Muscle layer of duodenum (tissue), 2 donors: ENCODE measurements around the gene MATR3.
"Not testable (repeated sequence)": the region's sequence is repeated elsewhere in the genome, so short reads cannot be mapped to it uniquely, and the experiment has no call there.

Source experiments
- H3K27ac ChIP-seq: one replicate; pipeline ENCODE4 v1.7.0; 2013; ENCODE audit warnings: mild to moderate bottlenecking, low read length
- H3K27me3 ChIP-seq: one replicate; pipeline ENCODE4 v1.7.0; 2013; ENCODE audit warnings: low read depth, mild to moderate bottlenecking, control low read depth, low read length
- H3K36me3 ChIP-seq, 2 donors: one replicate each; pipeline ENCODE4 v1.7.0; 2013; ENCODE audit warnings: low read length in 2 of 2, control low read depth in 1 of 2, mild to moderate bottlenecking in 1 of 2; ENCODE audit not compliant: insufficient read depth in 2 of 2, control insufficient read depth in 1 of 2
- H3K4me1 ChIP-seq, 2 donors: one replicate each; pipeline ENCODE4 v1.7.0; 2013; ENCODE audit warnings: low read length in 2 of 2, mild to moderate bottlenecking in 2 of 2, control low read depth in 1 of 2, moderate library complexity in 1 of 2; ENCODE audit not compliant: insufficient read depth in 2 of 2, control insufficient read depth in 1 of 2
- H3K4me3 ChIP-seq, 2 donors: one replicate each; pipeline ENCODE4 v1.7.0; 2013; ENCODE audit warnings: low read length in 2 of 2, low read depth in 1 of 2, mild to moderate bottlenecking in 1 of 2
- H3K9me3 ChIP-seq, 2 donors: one replicate each; pipeline ENCODE4 v1.7.0; 2013; ENCODE audit warnings: low read length in 2 of 2, control low read depth in 1 of 2, mild to moderate bottlenecking in 1 of 2; ENCODE audit not compliant: control insufficient read depth in 1 of 2
- donor health status: healthy.

Gene MATR3

GRCh38 chr5:139335811-139336210 is 42.3 kb downstream of the MATR3 start:
- Histone ChIP-seq H3K27me3 (no peaks in the 10 kb centered on the region), H3K9me3 (no peaks in the 10 kb centered on the region), H3K4me1 (peaks cover 0 to 3% of the 10 kb centered on the region in 2 donors), H3K36me3 (peaks cover 14 to 18% of the 10 kb centered on the region in 2 donors), H3K4me3 (no peak overlapping the region), H3K27ac (no peak overlapping the region)

GRCh38 chr5:139340051-139340450 is 46.5 kb downstream of the MATR3 start:
- no peak overlapping the region for H3K4me3 ChIP-seq
- H3K27ac ChIP-seq, result no peak overlapping the region
- no peaks in the 10 kb centered on the region for H3K27me3 ChIP-seq
- peaks cover 0 to 10% of the 10 kb centered on the region in 2 donors for H3K36me3 ChIP-seq
- H3K4me1 ChIP-seq, result peaks cover 8 to 28% of the 10 kb centered on the region in 2 donors
- H3K9me3 ChIP-seq, result no peaks in the 10 kb centered on the region

- Histone ChIP-seq H3K36me3 (peaks cover 0 to 10% of the 10 kb centered on the region in 2 donors), H3K9me3 (no peaks in the 10 kb centered on the region), H3K4me1 (peaks cover 8 to 28% of the 10 kb centered on the region in 2 donors), H3K4me3 (peak overlapping the region; percentile 91), H3K27me3 (no peaks in the 10 kb centered on the region), H3K27ac (no peak overlapping the region)
Measured at GRCh38 chr5:139341187-139341688, 47.7 kb downstream of the MATR3 start.

- Histone ChIP-seq H3K9me3 (no peaks in the 10 kb centered on the region), H3K4me1 (peaks cover 8 to 32% of the 10 kb centered on the region in 2 donors), H3K36me3 (peaks cover 0 to 10% of the 10 kb centered on the region in 2 donors), H3K27me3 (no peaks in the 10 kb centered on the region), H3K4me3 (peak within 1 kb of the TSS; percentile 91), H3K27ac (peak within 1 kb of the TSS; percentile 97)
Measured at GRCh38 chr5:139341689-139342422, 48.3 kb downstream of the MATR3 start, which contains the start of gene PAIP2. Gene PAIP2 (plus strand): TSS chr5:139341854. CDS start chr5:139363785, 21,931 bp downstream.

- H3K27me3 ChIP-seq, result no peaks in the 10 kb centered on the region
- H3K36me3 ChIP-seq, result peaks cover 0 to 10% of the 10 kb centered on the region in 2 donors
- H3K4me3 ChIP-seq, result peak overlapping the region; percentile 91
- H3K27ac ChIP-seq, result peak overlapping the region; percentile 97
- peaks cover 8 to 36% of the 10 kb centered on the region in 2 donors for H3K4me1 ChIP-seq
- H3K9me3 ChIP-seq, result no peaks in the 10 kb centered on the region
Measured at GRCh38 chr5:139342423-139342723, 48.8 kb downstream of the MATR3 start.

- H3K4me1 ChIP-seq, result peaks cover 8 to 36% of the 10 kb centered on the region in 2 donors
- peak overlapping the region; percentile 91 for H3K4me3 ChIP-seq
- H3K27me3 ChIP-seq, result no peaks in the 10 kb centered on the region
- H3K36me3 ChIP-seq, result peaks cover 0 to 10% of the 10 kb centered on the region in 2 donors
- H3K9me3 ChIP-seq, result no peaks in the 10 kb centered on the region
- no peak overlapping the region for H3K27ac ChIP-seq
Measured at GRCh38 chr5:139343476-139343875, 49.9 kb downstream of the MATR3 start.

- Histone ChIP-seq H3K36me3 (peaks cover 0 to 10% of the 10 kb centered on the region in 2 donors), H3K4me3 (no peak overlapping the region), H3K9me3 (no peaks in the 10 kb centered on the region), H3K27me3 (no peaks in the 10 kb centered on the region), H3K27ac (no peak overlapping the region), H3K4me1 (peaks cover 8 to 36% of the 10 kb centered on the region in 2 donors)
Measured at GRCh38 chr5:139344177-139344576, 50.6 kb downstream of the MATR3 start.

GRCh38 chr5:139345442-139345841 is 51.9 kb downstream of the MATR3 start:
- H3K9me3 ChIP-seq, H3K4me3 ChIP-seq, H3K27me3 ChIP-seq, H3K27ac ChIP-seq: not testable (repeated sequence)
- peaks cover 8 to 36% of the 10 kb centered on the region in 2 donors for H3K4me1 ChIP-seq
- peaks cover 0 to 10% of the 10 kb centered on the region in 2 donors for H3K36me3 ChIP-seq

- H3K4me3 ChIP-seq, H3K36me3 ChIP-seq, H3K27ac ChIP-seq, H3K27me3 ChIP-seq, H3K9me3 ChIP-seq: not testable (repeated sequence)
- H3K4me1 ChIP-seq, result peaks cover 6 to 25% of the 10 kb centered on the region in 2 donors
Measured at GRCh38 chr5:139347863-139348262, 54.3 kb downstream of the MATR3 start.

GRCh38 chr5:139354186-139354585 is 60.6 kb downstream of the MATR3 start:
- peaks cover 0 to 5% of the 10 kb centered on the region in 2 donors for H3K4me1 ChIP-seq
- peaks cover 0 to 6% of the 10 kb centered on the region in 2 donors for H3K36me3 ChIP-seq
- H3K27me3 ChIP-seq, result no peaks in the 10 kb centered on the region

GRCh38 chr5:139355900-139356299 is 62.4 kb downstream of the MATR3 start:
- H3K4me3 ChIP-seq, H3K9me3 ChIP-seq, H3K4me1 ChIP-seq, H3K27ac ChIP-seq, H3K36me3 ChIP-seq, H3K27me3 ChIP-seq: not testable (repeated sequence)

More at GRCh38 chr5:139354186-139354585, 60.6 kb downstream of the MATR3 start:
- Histone ChIP-seq H3K9me3 (no peaks in the 10 kb centered on the region), H3K4me3 (no peak overlapping the region), H3K27ac (no peak overlapping the region)
